HEK293 (cell line): ENCODE data around the gene NADK.

Experiments used
- KLF7 ChIP-seq: fragments of 450-650 bp; formaldehyde crosslinking; IDR thresholded peaks from 2 replicates; pipeline ENCODE4 v1.5.1; 2016; ENCODE audit warnings: missing biosample characterization, missing genetic modification characterization, borderline replicate concordance
- KLF9 ChIP-seq: fragments of 450-650 bp; formaldehyde crosslinking; IDR thresholded peaks from 2 replicates; pipeline ENCODE4 v1.5.1; 2016; ENCODE audit warnings: missing biosample characterization, missing genetic modification characterization, low read depth
- SETDB1 ChIP-seq: IDR thresholded peaks from one replicate; pipeline ENCODE4 v1.6.1; 2017; ENCODE audit warnings: mild to moderate bottlenecking, low read length, moderate library complexity, mixed read lengths; ENCODE audit not compliant: insufficient read length
- SP2 ChIP-seq: fragments of 450-650 bp; formaldehyde crosslinking; IDR thresholded peaks from 2 replicates; pipeline ENCODE4 v1.5.1; 2016; ENCODE audit warnings: missing biosample characterization, missing genetic modification characterization
- ZBTB21 ChIP-seq: fragments of 450-650 bp; formaldehyde crosslinking; IDR thresholded peaks from 2 replicates; pipeline ENCODE4 v1.5.1; 2017; ENCODE audit warnings: missing biosample characterization, missing genetic modification characterization
- ZNF133 ChIP-seq: fragments of 450-650 bp; formaldehyde crosslinking; IDR thresholded peaks from 2 replicates; pipeline ENCODE4 v1.5.1; 2016; ENCODE audit warnings: missing biosample characterization, missing genetic modification characterization
- ZNF274 ChIP-seq, 2 experiments: fragments of 200-500 bp in 1 of 2; fragments of 450-650 bp in 1 of 2; sonication (Bioruptor generic) in 1 of 2; formaldehyde crosslinking in 1 of 2; IDR thresholded peaks; 2 replicates each; pipeline versions ENCODE4 v1.5.1 to v1.6.1; 2014 to 2016; ENCODE audit warnings: borderline replicate concordance in 1 of 2, inconsistent platforms in 1 of 2, low read length in 1 of 2, missing biosample characterization in 1 of 2, missing genetic modification characterization in 1 of 2
- ZNF658 ChIP-seq: fragments of 450-650 bp; formaldehyde crosslinking; IDR thresholded peaks from 2 replicates; pipeline ENCODE4; 2016; ENCODE audit warnings: missing biosample characterization, missing genetic modification characterization
- TF ChIP-seq, protein P1 (sequence below): fragments of 450-650 bp; formaldehyde crosslinking; IDR thresholded peaks from 2 replicates; pipeline ENCODE4 v1.5.1; 2016; ENCODE audit warnings: missing biosample characterization, missing genetic modification characterization
- TF ChIP-seq, protein P2 (sequence below): fragments of 450-650 bp; formaldehyde crosslinking; IDR thresholded peaks from 2 replicates; pipeline ENCODE4 v1.5.1; 2016; ENCODE audit warnings: missing biosample characterization, missing genetic modification characterization
- TF ChIP-seq, protein P3 (sequence below): fragments of 450-650 bp; formaldehyde crosslinking; IDR thresholded peaks from 2 replicates; pipeline ENCODE4 v1.5.1; 2016; ENCODE audit warnings: missing biosample characterization, missing genetic modification characterization
- TF ChIP-seq, protein P4 (sequence below): fragments of 450-650 bp; formaldehyde crosslinking; IDR thresholded peaks from 2 replicates; pipeline ENCODE4 v1.5.1; 2016; ENCODE audit warnings: missing biosample characterization, missing genetic modification characterization
- TF ChIP-seq, protein P5 (sequence below): fragments of 450-650 bp; formaldehyde crosslinking; conservative IDR thresholded peaks from 2 replicates; pipeline ENCODE4 v1.5.1; 2016; ENCODE audit warnings: low read depth, missing biosample characterization, missing genetic modification characterization
- TF ChIP-seq, protein P6 (sequence below): fragments of 450-650 bp; formaldehyde crosslinking; IDR thresholded peaks from 2 replicates; pipeline ENCODE4 v1.5.1; 2016; ENCODE audit warnings: missing biosample characterization, missing genetic modification characterization

DNA sequence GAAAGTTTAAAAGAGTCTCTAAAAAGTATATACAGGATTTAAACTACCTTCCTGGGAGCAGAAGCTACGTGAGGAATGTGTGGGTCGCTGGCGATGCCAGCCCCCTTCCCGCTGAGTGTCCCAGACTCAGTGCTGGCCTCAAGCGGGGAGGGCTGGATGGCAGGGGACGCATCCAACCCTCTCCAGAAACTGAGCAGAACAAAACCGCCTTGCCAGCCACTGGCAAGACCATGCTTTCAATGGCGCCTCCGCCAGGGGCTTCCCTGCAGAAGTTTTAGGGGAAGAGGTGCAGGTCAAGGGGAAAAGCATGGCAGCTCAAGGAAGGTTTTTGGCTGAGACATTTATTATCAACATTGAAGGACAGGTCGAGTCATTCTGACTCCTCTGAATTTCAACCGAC lies 26.1 kb downstream of the NADK start:
- TF ChIP-seq, protein P1, sequence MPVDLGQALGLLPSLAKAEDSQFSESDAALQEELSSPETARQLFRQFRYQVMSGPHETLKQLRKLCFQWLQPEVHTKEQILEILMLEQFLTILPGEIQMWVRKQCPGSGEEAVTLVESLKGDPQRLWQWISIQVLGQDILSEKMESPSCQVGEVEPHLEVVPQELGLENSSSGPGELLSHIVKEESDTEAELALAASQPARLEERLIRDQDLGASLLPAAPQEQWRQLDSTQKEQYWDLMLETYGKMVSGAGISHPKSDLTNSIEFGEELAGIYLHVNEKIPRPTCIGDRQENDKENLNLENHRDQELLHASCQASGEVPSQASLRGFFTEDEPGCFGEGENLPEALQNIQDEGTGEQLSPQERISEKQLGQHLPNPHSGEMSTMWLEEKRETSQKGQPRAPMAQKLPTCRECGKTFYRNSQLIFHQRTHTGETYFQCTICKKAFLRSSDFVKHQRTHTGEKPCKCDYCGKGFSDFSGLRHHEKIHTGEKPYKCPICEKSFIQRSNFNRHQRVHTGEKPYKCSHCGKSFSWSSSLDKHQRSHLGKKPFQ (tag by site-specific recombination) = no peak
- TF ChIP-seq, protein P2, sequence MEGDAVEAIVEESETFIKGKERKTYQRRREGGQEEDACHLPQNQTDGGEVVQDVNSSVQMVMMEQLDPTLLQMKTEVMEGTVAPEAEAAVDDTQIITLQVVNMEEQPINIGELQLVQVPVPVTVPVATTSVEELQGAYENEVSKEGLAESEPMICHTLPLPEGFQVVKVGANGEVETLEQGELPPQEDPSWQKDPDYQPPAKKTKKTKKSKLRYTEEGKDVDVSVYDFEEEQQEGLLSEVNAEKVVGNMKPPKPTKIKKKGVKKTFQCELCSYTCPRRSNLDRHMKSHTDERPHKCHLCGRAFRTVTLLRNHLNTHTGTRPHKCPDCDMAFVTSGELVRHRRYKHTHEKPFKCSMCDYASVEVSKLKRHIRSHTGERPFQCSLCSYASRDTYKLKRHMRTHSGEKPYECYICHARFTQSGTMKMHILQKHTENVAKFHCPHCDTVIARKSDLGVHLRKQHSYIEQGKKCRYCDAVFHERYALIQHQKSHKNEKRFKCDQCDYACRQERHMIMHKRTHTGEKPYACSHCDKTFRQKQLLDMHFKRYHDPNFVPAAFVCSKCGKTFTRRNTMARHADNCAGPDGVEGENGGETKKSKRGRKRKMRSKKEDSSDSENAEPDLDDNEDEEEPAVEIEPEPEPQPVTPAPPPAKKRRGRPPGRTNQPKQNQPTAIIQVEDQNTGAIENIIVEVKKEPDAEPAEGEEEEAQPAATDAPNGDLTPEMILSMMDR (tag by site-specific recombination) = no peak
- TF ChIP-seq ZNF274 (IDR thresholded peaks at IDR 0.05; ENCODE audit: low read length) (no peak), ZNF274 (tag by site-specific recombination; IDR thresholded peaks at IDR 0.05; ENCODE audit: borderline replicate concordance) (no peak), SETDB1 (no peak), SP2 (tag by site-specific recombination) (no peak), ZNF658 (no peak), KLF9 (tag by site-specific recombination) (no peak), KLF7 (tag by site-specific recombination) (no peak), ZBTB21 (no peak), ZNF133 (no peak)
- TF ChIP-seq, protein P3, sequence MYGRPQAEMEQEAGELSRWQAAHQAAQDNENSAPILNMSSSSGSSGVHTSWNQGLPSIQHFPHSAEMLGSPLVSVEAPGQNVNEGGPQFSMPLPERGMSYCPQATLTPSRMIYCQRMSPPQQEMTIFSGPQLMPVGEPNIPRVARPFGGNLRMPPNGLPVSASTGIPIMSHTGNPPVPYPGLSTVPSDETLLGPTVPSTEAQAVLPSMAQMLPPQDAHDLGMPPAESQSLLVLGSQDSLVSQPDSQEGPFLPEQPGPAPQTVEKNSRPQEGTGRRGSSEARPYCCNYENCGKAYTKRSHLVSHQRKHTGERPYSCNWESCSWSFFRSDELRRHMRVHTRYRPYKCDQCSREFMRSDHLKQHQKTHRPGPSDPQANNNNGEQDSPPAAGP = no peak
- TF ChIP-seq, protein P4, sequence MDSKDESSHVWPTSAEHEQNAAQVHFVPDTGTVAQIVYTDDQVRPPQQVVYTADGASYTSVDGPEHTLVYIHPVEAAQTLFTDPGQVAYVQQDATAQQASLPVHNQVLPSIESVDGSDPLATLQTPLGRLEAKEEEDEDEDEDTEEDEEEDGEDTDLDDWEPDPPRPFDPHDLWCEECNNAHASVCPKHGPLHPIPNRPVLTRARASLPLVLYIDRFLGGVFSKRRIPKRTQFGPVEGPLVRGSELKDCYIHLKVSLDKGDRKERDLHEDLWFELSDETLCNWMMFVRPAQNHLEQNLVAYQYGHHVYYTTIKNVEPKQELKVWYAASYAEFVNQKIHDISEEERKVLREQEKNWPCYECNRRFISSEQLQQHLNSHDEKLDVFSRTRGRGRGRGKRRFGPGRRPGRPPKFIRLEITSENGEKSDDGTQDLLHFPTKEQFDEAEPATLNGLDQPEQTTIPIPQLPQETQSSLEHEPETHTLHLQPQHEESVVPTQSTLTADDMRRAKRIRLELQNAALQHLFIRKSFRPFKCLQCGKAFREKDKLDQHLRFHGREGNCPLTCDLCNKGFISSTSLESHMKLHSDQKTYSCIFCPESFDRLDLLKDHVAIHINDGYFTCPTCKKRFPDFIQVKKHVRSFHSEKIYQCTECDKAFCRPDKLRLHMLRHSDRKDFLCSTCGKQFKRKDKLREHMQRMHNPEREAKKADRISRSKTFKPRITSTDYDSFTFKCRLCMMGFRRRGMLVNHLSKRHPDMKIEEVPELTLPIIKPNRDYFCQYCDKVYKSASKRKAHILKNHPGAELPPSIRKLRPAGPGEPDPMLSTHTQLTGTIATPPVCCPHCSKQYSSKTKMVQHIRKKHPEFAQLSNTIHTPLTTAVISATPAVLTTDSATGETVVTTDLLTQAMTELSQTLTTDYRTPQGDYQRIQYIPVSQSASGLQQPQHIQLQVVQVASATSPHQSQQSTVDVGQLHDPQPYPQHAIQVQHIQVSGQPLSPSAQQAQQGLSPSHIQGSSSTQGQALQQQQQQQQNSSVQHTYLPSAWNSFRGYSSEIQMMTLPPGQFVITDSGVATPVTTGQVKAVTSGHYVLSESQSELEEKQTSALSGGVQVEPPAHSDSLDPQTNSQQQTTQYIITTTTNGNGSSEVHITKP = no peak
- TF ChIP-seq, protein P5, sequence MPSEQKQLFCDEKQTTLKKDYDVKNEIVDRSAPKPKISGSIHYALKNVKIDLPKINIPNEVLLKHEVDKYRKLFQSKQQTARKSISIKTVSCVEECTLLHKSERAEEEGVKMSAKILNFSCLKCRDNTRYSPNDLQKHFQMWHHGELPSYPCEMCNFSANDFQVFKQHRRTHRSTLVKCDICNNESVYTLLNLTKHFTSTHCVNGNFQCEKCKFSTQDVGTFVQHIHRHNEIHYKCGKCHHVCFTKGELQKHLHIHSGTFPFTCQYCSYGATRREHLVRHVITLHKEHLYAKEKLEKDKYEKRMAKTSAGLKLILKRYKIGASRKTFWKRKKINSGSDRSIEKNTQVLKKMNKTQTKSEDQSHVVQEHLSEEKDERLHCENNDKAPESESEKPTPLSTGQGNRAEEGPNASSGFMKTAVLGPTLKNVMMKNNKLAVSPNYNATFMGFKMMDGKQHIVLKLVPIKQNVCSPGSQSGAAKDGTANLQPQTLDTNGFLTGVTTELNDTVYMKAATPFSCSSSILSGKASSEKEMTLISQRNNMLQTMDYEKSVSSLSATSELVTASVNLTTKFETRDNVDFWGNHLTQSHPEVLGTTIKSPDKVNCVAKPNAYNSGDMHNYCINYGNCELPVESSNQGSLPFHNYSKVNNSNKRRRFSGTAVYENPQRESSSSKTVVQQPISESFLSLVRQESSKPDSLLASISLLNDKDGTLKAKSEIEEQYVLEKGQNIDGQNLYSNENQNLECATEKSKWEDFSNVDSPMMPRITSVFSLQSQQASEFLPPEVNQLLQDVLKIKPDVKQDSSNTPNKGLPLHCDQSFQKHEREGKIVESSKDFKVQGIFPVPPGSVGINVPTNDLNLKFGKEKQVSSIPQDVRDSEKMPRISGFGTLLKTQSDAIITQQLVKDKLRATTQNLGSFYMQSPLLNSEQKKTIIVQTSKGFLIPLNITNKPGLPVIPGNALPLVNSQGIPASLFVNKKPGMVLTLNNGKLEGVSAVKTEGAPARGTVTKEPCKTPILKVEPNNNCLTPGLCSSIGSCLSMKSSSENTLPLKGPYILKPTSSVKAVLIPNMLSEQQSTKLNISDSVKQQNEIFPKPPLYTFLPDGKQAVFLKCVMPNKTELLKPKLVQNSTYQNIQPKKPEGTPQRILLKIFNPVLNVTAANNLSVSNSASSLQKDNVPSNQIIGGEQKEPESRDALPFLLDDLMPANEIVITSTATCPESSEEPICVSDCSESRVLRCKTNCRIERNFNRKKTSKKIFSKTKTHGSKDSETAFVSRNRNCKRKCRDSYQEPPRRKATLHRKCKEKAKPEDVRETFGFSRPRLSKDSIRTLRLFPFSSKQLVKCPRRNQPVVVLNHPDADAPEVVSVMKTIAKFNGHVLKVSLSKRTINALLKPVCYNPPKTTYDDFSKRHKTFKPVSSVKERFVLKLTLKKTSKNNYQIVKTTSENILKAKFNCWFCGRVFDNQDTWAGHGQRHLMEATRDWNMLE = no peak
- TF ChIP-seq, protein P6, sequence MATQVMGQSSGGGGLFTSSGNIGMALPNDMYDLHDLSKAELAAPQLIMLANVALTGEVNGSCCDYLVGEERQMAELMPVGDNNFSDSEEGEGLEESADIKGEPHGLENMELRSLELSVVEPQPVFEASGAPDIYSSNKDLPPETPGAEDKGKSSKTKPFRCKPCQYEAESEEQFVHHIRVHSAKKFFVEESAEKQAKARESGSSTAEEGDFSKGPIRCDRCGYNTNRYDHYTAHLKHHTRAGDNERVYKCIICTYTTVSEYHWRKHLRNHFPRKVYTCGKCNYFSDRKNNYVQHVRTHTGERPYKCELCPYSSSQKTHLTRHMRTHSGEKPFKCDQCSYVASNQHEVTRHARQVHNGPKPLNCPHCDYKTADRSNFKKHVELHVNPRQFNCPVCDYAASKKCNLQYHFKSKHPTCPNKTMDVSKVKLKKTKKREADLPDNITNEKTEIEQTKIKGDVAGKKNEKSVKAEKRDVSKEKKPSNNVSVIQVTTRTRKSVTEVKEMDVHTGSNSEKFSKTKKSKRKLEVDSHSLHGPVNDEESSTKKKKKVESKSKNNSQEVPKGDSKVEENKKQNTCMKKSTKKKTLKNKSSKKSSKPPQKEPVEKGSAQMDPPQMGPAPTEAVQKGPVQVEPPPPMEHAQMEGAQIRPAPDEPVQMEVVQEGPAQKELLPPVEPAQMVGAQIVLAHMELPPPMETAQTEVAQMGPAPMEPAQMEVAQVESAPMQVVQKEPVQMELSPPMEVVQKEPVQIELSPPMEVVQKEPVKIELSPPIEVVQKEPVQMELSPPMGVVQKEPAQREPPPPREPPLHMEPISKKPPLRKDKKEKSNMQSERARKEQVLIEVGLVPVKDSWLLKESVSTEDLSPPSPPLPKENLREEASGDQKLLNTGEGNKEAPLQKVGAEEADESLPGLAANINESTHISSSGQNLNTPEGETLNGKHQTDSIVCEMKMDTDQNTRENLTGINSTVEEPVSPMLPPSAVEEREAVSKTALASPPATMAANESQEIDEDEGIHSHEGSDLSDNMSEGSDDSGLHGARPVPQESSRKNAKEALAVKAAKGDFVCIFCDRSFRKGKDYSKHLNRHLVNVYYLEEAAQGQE (tag by site-specific recombination) = no peak
